CD8-positive, alpha-beta memory T cell (primary cell): Measurements from ENCODE around the gene TBCD. TPM values are rescaled to one million over a fixed set of nuclear protein-coding genes. Genes with fewer than 3 reads are reported as not detected.

Source experiments
- CTCF ChIA-PET: fragments of 350-600 bp; sonication (Branson Sonifier 250); formaldehyde crosslinking; loops from one replicate; lab custom pipeline; 2021; ENCODE audit warnings: antibody characterized with exemption; lab: Charles Lee
- POLR2A ChIA-PET: fragments of 350-600 bp; sonication (Branson Sonifier 250); formaldehyde crosslinking; loops from one replicate; lab custom pipeline; 2021; ENCODE audit warnings: antibody characterized with exemption; lab: Charles Lee
- DNase-seq, 5 donors: peaks; one replicate each; pipeline versions ENCODE4 v3.0.0 to v3.0.0-alpha.2; 2020 to 2022; ENCODE audit warnings: mixed read lengths in 1 of 5
- H3K27ac ChIP-seq: one replicate; pipeline ENCODE4 v1.7.0; 2013; ENCODE audit warnings: low read depth, mild to moderate bottlenecking, low read length, moderate library complexity
- H3K27me3 ChIP-seq: 2 replicates; pipeline ENCODE4 v1.7.0; 2013; ENCODE audit warnings: low read length, mild to moderate bottlenecking; ENCODE audit not compliant: insufficient read depth, poor library complexity, severe bottlenecking
- H3K36me3 ChIP-seq: 2 replicates; pipeline ENCODE4 v1.7.0; 2013; ENCODE audit warnings: mild to moderate bottlenecking, low read length, moderate library complexity; ENCODE audit not compliant: insufficient read depth
- H3K4me1 ChIP-seq: 2 replicates; pipeline ENCODE4 v1.7.0; 2013; ENCODE audit warnings: mild to moderate bottlenecking, low read length, moderate library complexity; ENCODE audit not compliant: insufficient read depth
- H3K4me3 ChIP-seq: 2 replicates; pipeline ENCODE4 v1.7.0; 2013; ENCODE audit warnings: mild to moderate bottlenecking, low read length
- H3K9me3 ChIP-seq: 2 replicates; pipeline ENCODE4 v1.7.0; 2013; ENCODE audit warnings: mild to moderate bottlenecking, low read length
- H3K27ac Mint-ChIP-seq, 8 donors: one replicate each; pipeline ENCODE4 v1.8.0; 2020 to 2021; ENCODE audit warnings: mixed read lengths in 8 of 8, mild to moderate bottlenecking in 6 of 8, inconsistent platforms in 3 of 8, moderate library complexity in 3 of 8
- H3K27me3 Mint-ChIP-seq, 2 donors: one replicate each; pipeline ENCODE4 v1.8.0; 2020 to 2021; ENCODE audit warnings: mixed read lengths in 2 of 2, mild to moderate bottlenecking in 1 of 2, moderate library complexity in 1 of 2
- H3K36me3 Mint-ChIP-seq, 3 donors: one replicate each; pipeline ENCODE4 v1.8.0; 2020 to 2021; ENCODE audit warnings: mixed read lengths in 3 of 3, inconsistent platforms in 1 of 3, mild to moderate bottlenecking in 1 of 3
- H3K4me1 Mint-ChIP-seq, 3 donors: one replicate each; pipeline ENCODE4 v1.8.0; 2020 to 2021; ENCODE audit warnings: mixed read lengths in 3 of 3, inconsistent platforms in 1 of 3, mild to moderate bottlenecking in 1 of 3
- H3K4me3 Mint-ChIP-seq, 7 donors: one replicate each; pipeline ENCODE4 v1.8.0; 2020 to 2021; ENCODE audit warnings: mixed read lengths in 7 of 7, mild to moderate bottlenecking in 6 of 7, moderate library complexity in 4 of 7, inconsistent platforms in 2 of 7
- H3K9me3 Mint-ChIP-seq, 5 donors: one replicate each; pipeline ENCODE4 v1.8.0; 2020 to 2022; ENCODE audit warnings: mixed read lengths in 5 of 5, mild to moderate bottlenecking in 3 of 5, moderate library complexity in 2 of 5, inconsistent platforms in 1 of 5
- polyA plus RNA-seq: library from polyadenylated mRNA; unstranded; fragments of 300-500 nt; fragmentation: Illumina TruSeq; gene quantifications from one replicate; pipeline ENCODE4 v1.2.3, GENCODE V29; 2021
- total RNA-seq, 2 experiments: library from RNA; stranded (reverse); gene quantifications; one replicate each; pipeline ENCODE4 v1.2.3, GENCODE V29; 2021

The TBCD gene
- total and polyA plus RNA-seq, 3 experiments from 2014 or later, result 79.1 to 130 (median 83.7) TPM

GRCh38 chr17:82812601-82813000, 60.7 kb downstream of the TBCD start:
- Histone ChIP-seq H3K27ac (no peak overlapping the region), H3K4me3 (no peak overlapping the region), H3K9me3 (no peaks in the 10 kb centered on the region), H3K36me3 (peaks cover 8% of the 10 kb centered on the region), H3K27me3 (no peaks in the 10 kb centered on the region), H3K4me1 (no peaks in the 10 kb centered on the region)
- ChIA-PET POLR2A (no interaction called here), CTCF (no interaction called here)
- Mint-ChIP-seq H3K9me3 (no peaks in the 10 kb centered on the region), H3K27me3 (no peaks in the 10 kb centered on the region), H3K27ac (no peak overlapping the region), H3K4me1 (peaks cover 0 to 9% (median 9%) of the 10 kb centered on the region in 3 donors), H3K36me3 (peaks cover 0 to 83% (median 19%) of the 10 kb centered on the region in 3 donors), H3K4me3 (no peak overlapping the region)
- no peak for DNase-seq

- ChIA-PET CTCF (no interaction called here), POLR2A (no interaction called here)
- peaks cover 0 to 85% (median 19%) of the 10 kb centered on the region in 3 donors for H3K36me3 Mint-ChIP-seq
- Histone ChIP-seq H3K9me3 (no peaks in the 10 kb centered on the region), H3K4me1 (no peaks in the 10 kb centered on the region), H3K36me3 (peaks cover 8% of the 10 kb centered on the region), H3K4me3 (no peak overlapping the region), H3K27ac (no peak overlapping the region), H3K27me3 (no peaks in the 10 kb centered on the region)
- H3K9me3 Mint-ChIP-seq, result no peaks in the 10 kb centered on the region
- H3K4me1 Mint-ChIP-seq, result peaks cover 0 to 9% (median 9%) of the 10 kb centered on the region in 3 donors
- peak in 1 of 5 donors; percentile 21 for DNase-seq
- no peaks in the 10 kb centered on the region for H3K27me3 Mint-ChIP-seq
- no peak overlapping the region for H3K4me3 Mint-ChIP-seq
- peak overlapping the region in 1 of 8 donors; percentile 88 for H3K27ac Mint-ChIP-seq
Observed at GRCh38 chr17:82813299-82814051, 61.6 kb downstream of the TBCD start.

GRCh38 chr17:82814834-82815233, 63.0 kb downstream of the TBCD start:
- no peak overlapping the region for H3K4me3 Mint-ChIP-seq
- peaks cover 5 to 88% (median 23%) of the 10 kb centered on the region in 3 donors for H3K36me3 Mint-ChIP-seq
- Histone ChIP-seq H3K9me3 (no peaks in the 10 kb centered on the region), H3K27me3 (no peaks in the 10 kb centered on the region), H3K27ac (no peak overlapping the region), H3K4me1 (no peaks in the 10 kb centered on the region), H3K36me3 (peaks cover 8% of the 10 kb centered on the region), H3K4me3 (no peak overlapping the region)
- H3K27ac Mint-ChIP-seq, result peak overlapping the region in 2 of 8 donors; percentile 23 to 50
- CTCF ChIA-PET, result no interaction called here
- DNase-seq, result no peak
- H3K27me3 Mint-ChIP-seq, result no peaks in the 10 kb centered on the region
- no peaks in the 10 kb centered on the region for H3K9me3 Mint-ChIP-seq
- H3K4me1 Mint-ChIP-seq, result peaks cover 0 to 9% (median 9%) of the 10 kb centered on the region in 3 donors
- POLR2A ChIA-PET, result no interaction called here

- ChIA-PET CTCF (no interaction called here), POLR2A (no interaction called here)
- Mint-ChIP-seq H3K4me3 (no peak overlapping the region), H3K4me1 (peaks cover 0 to 11% (median 9%) of the 10 kb centered on the region in 3 donors), H3K27me3 (no peaks in the 10 kb centered on the region), H3K9me3 (peaks cover 2 to 3% (median 2%) of the 10 kb centered on the region in 5 donors), H3K27ac (peak overlapping the region in 2 of 8 donors; percentile 23 to 33), H3K36me3 (peaks cover 8 to 87% (median 26%) of the 10 kb centered on the region in 3 donors)
- Histone ChIP-seq H3K36me3 (peaks cover 10% of the 10 kb centered on the region), H3K4me3 (no peak overlapping the region), H3K27ac (no peak overlapping the region), H3K9me3 (no peaks in the 10 kb centered on the region), H3K4me1 (no peaks in the 10 kb centered on the region), H3K27me3 (no peaks in the 10 kb centered on the region)
- DNase-seq, result no peak
Observed at GRCh38 chr17:82815354-82815753, 63.5 kb downstream of the TBCD start.

GRCh38 chr17:82815790-82816305, 64.0 kb downstream of the TBCD start:
- ChIA-PET CTCF (no interaction called here), POLR2A (no interaction called here)
- H3K4me3 Mint-ChIP-seq, result no peak overlapping the region
- no peak for DNase-seq
- H3K9me3 Mint-ChIP-seq, result peaks cover 4 to 6% (median 4%) of the 10 kb centered on the region in 5 donors
- no peaks in the 10 kb centered on the region for H3K27me3 Mint-ChIP-seq
- H3K9me3 ChIP-seq, result no peaks in the 10 kb centered on the region
- H3K27ac ChIP-seq, result no peak overlapping the region
- peak overlapping the region in 3 of 8 donors; percentile 33 to 47 (median 40) for H3K27ac Mint-ChIP-seq
- peaks cover 13 to 85% (median 27%) of the 10 kb centered on the region in 3 donors for H3K36me3 Mint-ChIP-seq
- peaks cover 0 to 14% (median 9%) of the 10 kb centered on the region in 3 donors for H3K4me1 Mint-ChIP-seq
- H3K27me3 ChIP-seq, result no peaks in the 10 kb centered on the region
- H3K4me3 ChIP-seq, result no peak overlapping the region
- H3K4me1 ChIP-seq, result no peaks in the 10 kb centered on the region
- peaks cover 13% of the 10 kb centered on the region for H3K36me3 ChIP-seq

GRCh38 chr17:82816358-82816757, 64.5 kb downstream of the TBCD start:
- no peaks in the 10 kb centered on the region for H3K9me3 ChIP-seq
- Mint-ChIP-seq H3K27ac (peak overlapping the region in 2 of 8 donors; percentile 40 to 47), H3K4me3 (peak overlapping the region in 1 of 7 donors; percentile 55), H3K36me3 (peaks cover 18 to 83% (median 25%) of the 10 kb centered on the region in 3 donors), H3K9me3 (peaks cover 4 to 6% (median 4%) of the 10 kb centered on the region in 5 donors), H3K27me3 (no peaks in the 10 kb centered on the region), H3K4me1 (peaks cover 0 to 14% (median 9%) of the 10 kb centered on the region in 3 donors)
- H3K36me3 ChIP-seq, result peaks cover 13% of the 10 kb centered on the region
- H3K4me3 ChIP-seq, result no peak overlapping the region
- H3K4me1 ChIP-seq, result no peaks in the 10 kb centered on the region
- POLR2A ChIA-PET, result no interaction called here
- H3K27me3 ChIP-seq, result no peaks in the 10 kb centered on the region
- DNase-seq, result peak in 1 of 5 donors; percentile 3
- H3K27ac ChIP-seq, result no peak overlapping the region
- CTCF ChIA-PET, result no interaction called here

- Histone ChIP-seq H3K27ac (no peak overlapping the region), H3K9me3 (no peaks in the 10 kb centered on the region), H3K4me1 (no peaks in the 10 kb centered on the region), H3K27me3 (no peaks in the 10 kb centered on the region), H3K4me3 (no peak overlapping the region), H3K36me3 (peaks cover 13% of the 10 kb centered on the region)
- Mint-ChIP-seq H3K4me1 (peaks cover 0 to 14% (median 11%) of the 10 kb centered on the region in 3 donors), H3K27ac (peak overlapping the region in 2 of 8 donors; percentile 29 to 48), H3K9me3 (peaks cover 4 to 6% (median 4%) of the 10 kb centered on the region in 5 donors), H3K4me3 (no peak overlapping the region), H3K27me3 (no peaks in the 10 kb centered on the region), H3K36me3 (peaks cover 19 to 82% (median 31%) of the 10 kb centered on the region in 3 donors)
- DNase-seq, result no peak
- ChIA-PET POLR2A (no interaction called here), CTCF (interaction anchor here (1.5 kb wide), 1 partner anchor 36 kb away, joined by 4 read pairs; no protein-coding TSS in a partner anchor)
Observed at GRCh38 chr17:82817947-82818346, 66.1 kb downstream of the TBCD start.
